ENCODE measurements around the gene SLC31A1.

SLC31A1 gene

DNA sequence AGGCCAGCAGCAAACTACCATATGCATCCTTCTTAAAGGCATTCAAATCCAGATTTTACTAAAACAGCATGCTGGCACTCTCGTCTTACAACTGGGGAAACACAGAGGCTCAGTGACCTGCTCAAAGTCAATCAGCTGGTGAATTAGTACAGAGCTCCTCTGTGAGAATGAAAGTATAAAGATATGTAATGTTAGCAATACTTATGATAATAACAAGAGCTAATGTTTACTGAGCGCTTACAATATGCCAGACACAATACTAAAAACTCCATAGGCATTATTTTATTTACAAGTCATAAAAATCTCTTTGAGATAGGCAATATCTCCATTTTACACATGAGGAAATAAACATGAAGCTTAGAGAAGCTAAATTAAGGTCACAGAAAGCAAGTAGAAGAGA lies 28.9 kb upstream of the SLC31A1 start:
- H3K4me3 ChIP-seq (ENCODE audit: control insufficient read depth, low read depth, low read length) = no peak overlapping the region
- DNase-seq (ENCODE audit: low read depth) = no peak
- TF ChIP-seq CTCF (conservative IDR thresholded peaks at IDR 0.05; ENCODE audit: control insufficient read depth, insufficient read depth, low read depth, low read length) = no peak

GRCh38 chr9:113199683-113200329 lies 21.5 kb upstream of the SLC31A1 start:
- DNase-seq (ENCODE audit: low read depth) = no peak
- TF ChIP-seq CTCF (conservative IDR thresholded peaks at IDR 0.05; ENCODE audit: control insufficient read depth, insufficient read depth, low read depth, low read length) = no peak
- no peak overlapping the region for H3K4me3 ChIP-seq (ENCODE audit: control insufficient read depth, low read depth, low read length)

- TF ChIP-seq CTCF (conservative IDR thresholded peaks at IDR 0.05; ENCODE audit: control insufficient read depth, insufficient read depth, low read depth, low read length) = no peak
- no peak for DNase-seq (ENCODE audit: low read depth)
- no peak overlapping the region for H3K4me3 ChIP-seq (ENCODE audit: control insufficient read depth, low read depth, low read length)
Measured at GRCh38 chr9:113205432-113205831, 15.9 kb upstream of the SLC31A1 start.

GRCh38 chr9:113205861-113206260 lies 15.5 kb upstream of the SLC31A1 start:
- no peak overlapping the region for H3K4me3 ChIP-seq (ENCODE audit: control insufficient read depth, low read depth, low read length)
- no peak for DNase-seq (ENCODE audit: low read depth)
- no peak for TF ChIP-seq CTCF (conservative IDR thresholded peaks at IDR 0.05; ENCODE audit: control insufficient read depth, insufficient read depth, low read depth, low read length)

DNA sequence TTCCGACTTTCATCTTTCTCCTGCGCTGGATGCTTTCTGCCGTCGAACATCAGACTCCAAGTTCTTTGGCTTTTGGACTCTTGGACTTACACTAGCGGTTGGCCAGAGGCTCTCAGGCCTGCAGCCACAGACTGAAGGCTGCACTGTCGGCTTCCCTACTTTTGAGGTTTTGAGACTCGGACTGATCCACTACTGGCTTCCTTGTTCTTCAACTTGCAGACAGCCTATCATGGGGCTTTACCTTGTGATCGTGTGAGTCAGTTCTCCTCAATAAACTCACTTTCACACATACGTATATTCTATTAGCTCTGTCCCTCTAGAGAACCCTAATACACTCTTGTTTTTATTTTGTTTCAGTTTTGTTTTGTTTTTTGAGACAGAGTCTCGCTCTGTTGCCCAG lies 10.5 kb upstream of the SLC31A1 start:
- TF ChIP-seq CTCF (conservative IDR thresholded peaks at IDR 0.05; ENCODE audit: control insufficient read depth, insufficient read depth, low read depth, low read length) = no peak
- H3K4me3 ChIP-seq (ENCODE audit: control insufficient read depth, low read depth, low read length) = no peak overlapping the region
- no peak for DNase-seq (ENCODE audit: low read depth)

GRCh38 chr9:113215132-113215531 lies 6.2 kb upstream of the SLC31A1 start:
- no peak for TF ChIP-seq CTCF (conservative IDR thresholded peaks at IDR 0.05; ENCODE audit: control insufficient read depth, insufficient read depth, low read depth, low read length)
- DNase-seq (ENCODE audit: low read depth) = peak; percentile 55
- H3K4me3 ChIP-seq (ENCODE audit: control insufficient read depth, low read depth, low read length) = no peak overlapping the region

GRCh38 chr9:113216406-113216805 lies 4.9 kb upstream of the SLC31A1 start:
- no peak overlapping the region for H3K4me3 ChIP-seq (ENCODE audit: control insufficient read depth, low read depth, low read length)
- no peak for DNase-seq (ENCODE audit: low read depth)

More at GRCh38 chr9:113216406-113216805, 4.9 kb upstream of the SLC31A1 start:
- TF ChIP-seq CTCF (conservative IDR thresholded peaks at IDR 0.05; ENCODE audit: control insufficient read depth, insufficient read depth, low read depth, low read length) = no peak

Data from fibroblast of mammary gland (primary cell).